Large intestine (tissue), 12 donors: ENCODE data around the gene ERCC1. TPM values are rescaled to one million over a fixed set of nuclear protein-coding genes. Genes with fewer than 3 reads are reported as not detected.

Experiments
- DNase-seq, 2 donors: peaks; one replicate each; pipeline versions ENCODE4 v3.0.0 to v3.0.0-alpha.2; 2013
- H3K27ac ChIP-seq: one replicate; pipeline ENCODE4 v1.5.1; 2013; ENCODE audit warnings: low read length
- H3K27me3 ChIP-seq: 2 replicates; pipeline ENCODE4 v1.6.1; 2013; ENCODE audit warnings: low read length; ENCODE audit not compliant: control insufficient read depth, insufficient read depth
- H3K36me3 ChIP-seq: 2 replicates; pipeline ENCODE4 v1.6.1; 2013; ENCODE audit warnings: low read length; ENCODE audit not compliant: control insufficient read depth, insufficient read depth
- H3K4me1 ChIP-seq: one replicate; pipeline ENCODE4 v1.6.1; 2013; ENCODE audit warnings: low read length; ENCODE audit not compliant: control insufficient read depth, insufficient read depth
- H3K4me3 ChIP-seq: one replicate; pipeline ENCODE4 v1.5.1; 2013; ENCODE audit warnings: low read length
- H3K9me3 ChIP-seq: one replicate; pipeline ENCODE4 v1.6.1; 2013; ENCODE audit warnings: mild to moderate bottlenecking, low read depth, low read length, moderate library complexity; ENCODE audit not compliant: control insufficient read depth
- WGBS: methylation state at CpG from one replicate; pipeline ENCODE4 v1.1.5; 2013; ENCODE audit warnings: low lambda C conversion rate; ENCODE audit not compliant: insufficient coverage; 5-methylcytosine and 5-hydroxymethylcytosine counted together
- long read RNA-seq, 11 donors: transcript quantifications; one replicate each; lab custom pipeline, GENCODE V29; 2026
- polyA plus RNA-seq: library from polyadenylated mRNA; unstranded; fragments of 120-200 nt; gene quantifications from one replicate; pipeline ENCODE4 v1.2.1, GENCODE V29; 2013

The ERCC1 gene
- polyA plus RNA-seq = 66.3 TPM
- long read RNA-seq, donor 1, transcript ERCC1-202 (10 exons, 3,828 nt) = major isoform, 6 of 10 reads
- long read RNA-seq, donor 1, partial matches to known transcripts = 0 of 10 reads
- long read RNA-seq, donor 1, other reads (novel, unspliced or antisense) = 0 of 10 reads
- long read RNA-seq, donor 2, transcript ERCC1-208 (10 exons, 1,453 nt) = minor isoform, 5 of 28 reads
- long read RNA-seq, donor 2, transcript ERCC1-202 (10 exons, 3,828 nt) = major isoform, 10 of 28 reads
- long read RNA-seq, donor 2, partial matches to known transcripts = 8 of 28 reads
- long read RNA-seq, donor 2, other reads (novel, unspliced or antisense) = 0 of 28 reads
- long read RNA-seq, donor 3, transcript ERCC1-202 (10 exons, 3,828 nt) = major isoform, 9 of 40 reads
- long read RNA-seq, donor 3, partial matches to known transcripts = 23 of 40 reads
- long read RNA-seq, donor 3, other reads (novel, unspliced or antisense) = 0 of 40 reads
- long read RNA-seq, donor 4, partial matches to known transcripts = 0 of 2 reads
- long read RNA-seq, donor 4, other reads (novel, unspliced or antisense) = 0 of 2 reads
- long read RNA-seq, donor 5, partial matches to known transcripts = 0 of 8 reads
- long read RNA-seq, donor 5, other reads (novel, unspliced or antisense) = 0 of 8 reads
- long read RNA-seq, donor 6, transcript ERCC1-202 (10 exons, 3,828 nt) = major isoform, 8 of 22 reads
- long read RNA-seq, donor 6, partial matches to known transcripts = 5 of 22 reads
- long read RNA-seq, donor 6, other reads (novel, unspliced or antisense) = 0 of 22 reads
- long read RNA-seq, donor 7, transcript ERCC1-202 (10 exons, 3,828 nt) = major isoform, 8 of 36 reads
- long read RNA-seq, donor 7, partial matches to known transcripts = 5 of 36 reads
- long read RNA-seq, donor 7, other reads (novel, unspliced or antisense) = 19 of 36 reads
- long read RNA-seq, donor 8, transcript ERCC1-202 (10 exons, 3,828 nt) = major isoform, 6 of 51 reads
- long read RNA-seq, donor 8, partial matches to known transcripts = 20 of 51 reads
- long read RNA-seq, donor 8, other reads (novel, unspliced or antisense) = 15 of 51 reads
- long read RNA-seq, donor 9, transcript ERCC1-202 (10 exons, 3,828 nt) = major isoform, 12 of 19 reads
- long read RNA-seq, donor 9, partial matches to known transcripts = 0 of 19 reads
- long read RNA-seq, donor 9, other reads (novel, unspliced or antisense) = 0 of 19 reads
- long read RNA-seq, donor 10, transcript ERCC1-202 (10 exons, 3,828 nt) = major isoform, 5 of 16 reads
- long read RNA-seq, donor 10, partial matches to known transcripts = 6 of 16 reads
- long read RNA-seq, donor 10, other reads (novel, unspliced or antisense) = 0 of 16 reads
- long read RNA-seq, donor 11, transcript ERCC1-202 (10 exons, 3,828 nt) = major isoform, 6 of 9 reads
- long read RNA-seq, donor 11, partial matches to known transcripts = 0 of 9 reads
- long read RNA-seq, donor 11, other reads (novel, unspliced or antisense) = 0 of 9 reads

GRCh38 chr19:45423589-45424190 lies at the start of gene ERCC1:
Gene ERCC1, minus strand, starts transcription at chr19:45423917. Its CDS starts 543 bp downstream, at chr19:45423374.
- Histone ChIP-seq H3K4me3 (peak within 1 kb of the TSS; percentile 57), H3K27me3 (peaks cover 4% of the 10 kb centered on the region), H3K27ac (peak within 1 kb of the TSS; percentile 91), H3K9me3 (no peaks in the 10 kb centered on the region), H3K4me1 (peaks cover 21% of the 10 kb centered on the region), H3K36me3 (peaks cover 24% of the 10 kb centered on the region)
- no CpG with 5 or more reads among the region's 37 CpGs for WGBS
- peak; percentile 96 to 98 for DNase-seq

- Histone ChIP-seq H3K27me3 (peaks cover 53% of the 10 kb centered on the region), H3K9me3 (no peaks in the 10 kb centered on the region), H3K27ac (no peak overlapping the region), H3K4me3 (no peak overlapping the region), H3K4me1 (peaks cover 19% of the 10 kb centered on the region), H3K36me3 (no peaks in the 10 kb centered on the region)
- WGBS = no CpG with 5 or more reads among the region's 5 CpGs
- DNase-seq = no peak
Observed at GRCh38 chr19:45473367-45473681, 49.6 kb upstream of the ERCC1 start.

GRCh38 chr19:45472563-45473366 lies 49.0 kb upstream of the ERCC1 start:
- peaks cover 53% of the 10 kb centered on the region for H3K27me3 ChIP-seq
- no peaks in the 10 kb centered on the region for H3K9me3 ChIP-seq
- H3K4me3 ChIP-seq = no peak overlapping the region
- WGBS = no CpG with 5 or more reads among the region's 44 CpGs
- no peak for DNase-seq
- H3K36me3 ChIP-seq = no peaks in the 10 kb centered on the region
- H3K4me1 ChIP-seq = peaks cover 20% of the 10 kb centered on the region
- no peak overlapping the region for H3K27ac ChIP-seq

GRCh38 chr19:45471931-45472562 lies 48.3 kb upstream of the ERCC1 start:
- Histone ChIP-seq H3K36me3 (no peaks in the 10 kb centered on the region), H3K4me3 (no peak overlapping the region), H3K9me3 (no peaks in the 10 kb centered on the region), H3K4me1 (peaks cover 22% of the 10 kb centered on the region), H3K27me3 (peaks cover 55% of the 10 kb centered on the region), H3K27ac (no peak overlapping the region)
- no CpG with 5 or more reads among the region's 7 CpGs for WGBS
- DNase-seq = no peak

- H3K4me3 ChIP-seq = no peak overlapping the region
- DNase-seq = no peak
- H3K27me3 ChIP-seq = peaks cover 53% of the 10 kb centered on the region
- H3K27ac ChIP-seq = no peak overlapping the region
- no peaks in the 10 kb centered on the region for H3K36me3 ChIP-seq
- peaks cover 23% of the 10 kb centered on the region for H3K4me1 ChIP-seq
- WGBS = 80% methylated on average over 1 of the region's 16 CpGs
- H3K9me3 ChIP-seq = no peaks in the 10 kb centered on the region
Observed at GRCh38 chr19:45471111-45471930, 47.6 kb upstream of the ERCC1 start.

- no peak for DNase-seq
- no peak overlapping the region for H3K27ac ChIP-seq
- no peaks in the 10 kb centered on the region for H3K36me3 ChIP-seq
- no CpG with 5 or more reads among the region's 15 CpGs for whole genome bisulfite sequencing
- H3K9me3 ChIP-seq = no peaks in the 10 kb centered on the region
- peaks cover 23% of the 10 kb centered on the region for H3K4me1 ChIP-seq
- H3K27me3 ChIP-seq = peaks cover 49% of the 10 kb centered on the region
- H3K4me3 ChIP-seq = no peak overlapping the region
Observed at GRCh38 chr19:45470762-45471081, 47.0 kb upstream of the ERCC1 start.

- no CpG with 5 or more reads among the region's 33 CpGs for WGBS
- Histone ChIP-seq H3K27ac (peak overlapping the region; percentile 96), H3K36me3 (no peaks in the 10 kb centered on the region), H3K27me3 (peaks cover 47% of the 10 kb centered on the region), H3K4me1 (peaks cover 23% of the 10 kb centered on the region), H3K4me3 (peak overlapping the region; percentile 88), H3K9me3 (no peaks in the 10 kb centered on the region)
- no peak for DNase-seq
Observed at GRCh38 chr19:45469945-45470761, 46.4 kb upstream of the ERCC1 start.
